Activated T-cell treated with anti-CD3 and anti-CD28 coated beads for 1 hour (primary cell): ENCODE measurements around the gene TMEM97.
"Not testable (repeated sequence)": the region's sequence is repeated elsewhere in the genome, so short reads cannot be mapped to it uniquely, and the experiment has no call there.

Experiments
- DNase-seq: peaks from one replicate; pipeline ENCODE4 v3.0.0-alpha.2; 2020; ENCODE audit warnings: low read depth

TMEM97 gene

DNA sequence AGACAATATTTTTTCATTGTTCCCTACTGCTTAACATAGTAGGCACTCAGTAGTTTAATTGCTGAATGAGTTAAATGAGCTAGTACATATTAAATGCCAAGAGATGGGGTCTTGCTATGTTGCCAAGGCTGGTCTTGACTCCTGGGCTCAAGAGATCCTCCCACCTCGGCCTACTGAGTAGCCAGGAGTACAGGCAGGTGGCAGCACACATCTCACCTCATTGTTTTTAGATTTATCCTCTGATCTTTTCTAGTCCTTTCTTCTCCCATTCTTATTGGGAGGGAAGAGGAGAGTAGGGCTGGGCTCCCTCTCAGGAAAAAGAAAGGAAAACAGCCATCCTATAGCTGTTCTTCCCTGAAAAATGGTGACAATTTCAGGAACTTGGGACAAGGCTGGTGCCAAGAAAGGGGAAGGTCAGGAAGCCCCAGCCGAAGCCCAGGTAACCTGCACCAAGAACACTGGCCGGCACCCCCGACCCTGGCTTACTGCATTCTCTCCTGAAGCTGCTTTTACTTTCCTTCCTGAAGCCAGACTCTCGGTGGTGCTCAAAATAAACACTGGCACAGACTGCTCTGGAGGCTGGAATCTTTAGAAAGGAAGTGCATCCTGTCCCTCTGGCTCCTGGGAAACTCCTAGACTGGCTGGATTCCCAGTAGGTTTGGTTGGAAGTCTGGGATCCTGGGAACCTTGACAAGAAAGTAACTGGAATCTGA is 19.2 kb downstream of the TMEM97 start:
- no peak for DNase-seq

DNA sequence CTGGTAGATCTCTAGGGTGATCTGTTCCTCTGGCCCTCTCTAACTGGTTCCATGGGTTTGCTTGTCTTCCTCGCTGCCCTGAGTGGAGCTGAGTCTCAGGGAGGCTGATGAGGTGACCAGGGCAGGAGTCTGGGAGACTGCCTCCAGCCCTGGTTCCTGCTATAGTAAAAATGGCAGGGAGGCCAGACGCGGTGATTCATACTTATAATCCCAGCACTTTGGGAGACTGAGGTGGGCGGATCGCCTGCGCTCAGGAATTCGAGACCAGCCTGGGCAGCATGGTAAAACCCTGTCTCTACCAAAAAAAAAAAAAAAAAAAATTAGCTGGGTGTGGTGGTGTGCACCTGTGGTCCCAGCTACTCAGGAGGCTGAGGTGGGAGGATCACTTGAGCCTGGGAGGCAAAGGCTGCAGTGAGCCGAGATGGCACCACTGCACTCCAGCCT is 19.8 kb downstream of the TMEM97 start:
- not testable (repeated sequence) for DNase-seq

DNA sequence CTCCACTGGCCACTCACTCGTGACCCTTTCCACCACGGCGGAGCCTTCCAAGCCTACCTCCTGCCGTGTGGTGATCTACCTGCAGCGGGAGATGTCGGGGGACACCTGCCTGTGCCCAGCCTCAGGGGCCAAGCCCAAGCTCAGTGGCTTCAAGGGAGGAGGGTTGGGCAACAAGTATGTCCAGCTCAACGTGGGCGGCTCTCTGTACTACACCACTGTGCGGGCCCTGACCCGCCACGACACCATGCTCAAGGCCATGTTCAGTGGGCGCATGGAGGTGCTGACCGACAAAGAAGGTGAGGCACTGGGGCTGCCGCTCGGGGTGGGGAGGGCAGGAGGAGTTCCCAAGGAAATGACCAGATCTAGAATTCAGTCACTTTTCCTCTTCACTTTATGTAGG is 20.4 kb downstream of the TMEM97 start:
- DNase-seq = no peak

DNA sequence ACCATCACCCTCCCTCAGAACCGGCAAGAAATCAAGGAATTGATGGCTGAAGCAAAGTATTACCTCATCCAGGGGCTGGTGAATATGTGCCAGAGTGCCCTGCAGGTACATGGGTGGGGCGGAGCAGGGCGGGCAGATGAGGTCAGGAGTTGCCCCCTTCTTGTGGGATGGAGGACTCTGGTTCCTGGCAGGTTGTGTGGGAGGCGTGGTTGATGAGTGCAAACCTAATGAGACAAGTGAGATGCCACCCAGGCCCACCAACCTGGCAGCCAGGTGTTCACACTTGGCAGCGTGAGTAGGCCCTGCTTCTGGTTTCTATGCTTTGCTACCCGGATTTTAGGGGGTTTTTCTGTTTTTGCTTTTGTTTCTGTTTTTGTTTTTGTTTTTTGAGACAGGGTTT is 21.4 kb downstream of the TMEM97 start:
- no peak for DNase-seq

DNA sequence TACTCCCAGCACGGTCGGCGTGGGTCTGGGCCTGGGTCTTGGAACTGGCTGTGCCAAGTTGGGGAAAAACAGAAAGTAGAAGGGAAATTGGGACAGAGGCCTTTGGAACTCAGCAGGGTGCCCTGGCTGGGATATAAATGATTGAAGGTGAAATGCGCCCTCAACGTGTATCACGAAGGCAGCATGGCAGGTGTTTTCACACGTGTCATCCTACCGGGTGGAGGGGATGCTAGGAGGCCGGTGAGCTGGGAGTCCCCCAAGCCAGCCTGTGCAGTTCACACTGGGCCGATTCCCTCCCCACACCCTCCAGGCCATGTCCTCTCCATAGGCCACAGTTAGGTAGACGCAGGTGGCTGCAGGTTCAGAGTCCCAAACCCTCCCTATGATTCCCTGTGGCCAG is 22.5 kb downstream of the TMEM97 start:
- DNase-seq = no peak

DNA sequence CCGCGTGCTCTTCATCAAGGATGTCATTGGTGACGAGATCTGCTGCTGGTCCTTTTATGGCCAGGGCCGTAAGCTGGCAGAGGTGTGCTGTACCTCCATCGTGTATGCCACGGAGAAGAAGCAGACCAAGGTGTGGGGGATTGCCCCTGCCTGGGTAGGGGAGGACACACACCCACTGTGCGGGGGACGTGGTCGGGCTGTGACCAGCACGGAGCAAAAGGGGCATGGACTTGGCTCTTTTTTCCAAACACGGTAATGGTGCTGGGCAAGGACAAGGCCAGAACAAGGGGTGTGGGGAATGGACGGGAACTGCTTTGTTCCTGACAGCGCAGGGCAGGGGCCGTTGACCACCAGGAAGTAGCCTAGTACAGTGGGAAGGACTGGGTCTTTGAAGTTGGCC is 23.3 kb downstream of the TMEM97 start:
- no peak for DNase-seq

DNA sequence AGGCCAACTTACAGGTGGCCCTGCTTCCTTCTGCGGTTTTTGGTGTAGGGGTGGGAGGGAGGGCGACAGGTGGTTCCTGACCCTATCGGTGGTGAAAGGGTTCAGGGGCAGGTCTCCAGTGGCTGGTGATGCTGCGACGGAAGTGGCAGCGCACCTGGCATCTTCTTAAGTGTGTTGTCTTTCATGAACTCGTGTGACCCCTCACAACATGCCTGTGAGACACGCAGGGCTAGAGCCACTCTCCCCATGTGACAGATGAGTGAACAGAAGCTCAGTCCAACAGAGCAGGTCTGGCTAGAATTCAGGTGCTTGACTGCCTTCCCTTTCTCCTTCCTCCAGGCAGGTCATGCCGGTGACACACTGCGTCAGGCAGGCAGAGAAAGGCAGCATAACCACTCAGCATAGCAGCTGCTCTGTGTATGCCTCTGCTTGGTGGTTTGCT is 24.5 kb downstream of the TMEM97 start:
- no peak for DNase-seq

DNA sequence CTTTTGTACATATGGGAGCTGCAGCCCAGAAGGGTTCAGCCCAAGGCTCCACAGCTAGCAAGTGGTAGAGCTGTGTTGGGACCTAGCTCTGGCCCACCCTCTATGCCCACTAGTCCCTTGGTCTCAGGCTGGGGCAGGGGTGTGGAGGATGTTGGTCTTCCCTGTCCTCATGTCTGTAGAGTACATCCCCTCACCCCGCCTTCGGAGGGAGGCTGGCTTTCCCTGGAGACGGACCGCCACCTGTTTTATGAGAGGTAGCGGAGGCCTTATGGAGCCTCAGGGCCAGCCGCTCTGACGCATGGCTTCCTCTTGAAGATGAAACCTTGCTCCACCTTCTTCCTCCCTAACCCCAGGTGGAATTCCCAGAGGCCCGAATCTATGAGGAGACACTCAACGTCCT is 25.0 kb downstream of the TMEM97 start:
- no peak for DNase-seq

DNA sequence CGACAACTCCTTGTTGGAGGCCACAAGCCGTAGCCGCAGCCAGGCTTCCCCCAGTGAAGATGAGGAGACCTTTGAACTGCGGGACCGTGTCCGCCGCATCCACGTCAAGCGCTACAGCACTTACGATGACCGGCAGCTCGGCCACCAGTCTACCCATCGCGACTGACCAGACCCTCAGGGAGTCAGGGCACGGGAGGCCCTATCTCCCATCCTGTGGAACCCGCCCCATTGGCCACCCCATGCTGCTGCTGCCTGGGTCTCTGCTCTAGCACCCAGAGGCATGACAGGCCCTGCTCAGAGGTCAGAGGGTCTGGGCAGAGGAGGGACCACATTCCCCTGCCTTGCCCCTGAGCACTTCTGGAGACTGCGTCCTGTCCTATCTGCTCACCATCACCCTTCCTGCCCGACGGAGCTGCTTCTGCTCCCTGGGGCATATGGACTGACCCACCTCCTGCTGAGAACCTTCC is 25.5 kb downstream of the TMEM97 start:
- DNase-seq = no peak

DNA sequence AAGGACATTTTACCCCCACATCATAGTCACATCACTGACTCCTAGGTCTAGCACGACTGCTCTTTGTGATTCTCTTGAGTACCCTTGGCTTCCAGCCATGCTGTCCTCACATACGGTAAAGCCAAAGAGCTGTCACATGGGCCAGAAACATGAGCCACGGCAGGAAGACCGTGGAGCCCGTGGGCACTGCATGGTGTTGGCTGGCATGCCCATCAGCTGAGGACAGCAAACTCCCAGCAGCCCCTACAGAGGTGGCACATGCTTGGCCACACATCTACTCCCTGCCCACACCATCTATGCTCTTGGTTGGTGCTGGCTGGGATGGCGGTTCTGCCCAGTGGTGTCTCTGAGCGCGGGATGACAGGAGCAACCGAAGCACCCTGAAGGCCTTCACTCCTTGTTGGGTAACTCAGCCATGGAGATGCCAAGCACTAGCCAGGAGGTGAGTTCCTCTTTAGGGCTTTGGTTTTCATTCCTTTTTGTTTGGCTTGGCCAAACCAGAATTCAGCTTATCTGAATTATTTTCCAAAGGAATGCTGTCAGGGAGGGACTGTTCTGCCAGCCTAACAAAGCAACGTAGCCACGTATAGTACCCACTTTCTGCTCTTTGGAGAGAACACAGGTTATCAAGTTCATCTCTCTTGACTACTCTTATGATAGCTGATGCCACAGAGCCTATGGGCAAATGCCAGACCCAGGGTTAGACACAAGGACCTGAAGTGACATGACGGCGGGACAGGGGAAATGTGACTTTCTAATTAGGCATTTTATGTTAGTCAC is 26.6 kb downstream of the TMEM97 start:
- no peak for DNase-seq

DNA sequence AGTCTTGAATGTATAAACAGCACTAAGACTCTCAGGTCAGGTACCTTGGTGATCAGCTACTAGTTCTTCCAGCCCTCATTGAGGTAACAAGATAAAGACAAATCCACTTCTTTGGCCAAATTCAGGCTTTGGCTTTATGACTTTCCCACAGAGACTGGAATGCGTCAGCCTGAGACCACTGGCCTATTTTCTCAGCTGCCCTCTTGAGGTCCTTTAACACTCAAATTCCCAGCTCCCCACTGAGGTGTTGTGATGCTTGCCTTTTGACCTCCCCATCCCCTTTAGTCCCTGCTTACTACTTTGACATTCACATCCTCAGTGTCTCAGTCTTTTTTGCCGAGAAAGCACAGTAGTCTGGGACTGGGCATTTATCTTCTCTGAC is 27.2 kb downstream of the TMEM97 start:
- no peak for DNase-seq

DNA sequence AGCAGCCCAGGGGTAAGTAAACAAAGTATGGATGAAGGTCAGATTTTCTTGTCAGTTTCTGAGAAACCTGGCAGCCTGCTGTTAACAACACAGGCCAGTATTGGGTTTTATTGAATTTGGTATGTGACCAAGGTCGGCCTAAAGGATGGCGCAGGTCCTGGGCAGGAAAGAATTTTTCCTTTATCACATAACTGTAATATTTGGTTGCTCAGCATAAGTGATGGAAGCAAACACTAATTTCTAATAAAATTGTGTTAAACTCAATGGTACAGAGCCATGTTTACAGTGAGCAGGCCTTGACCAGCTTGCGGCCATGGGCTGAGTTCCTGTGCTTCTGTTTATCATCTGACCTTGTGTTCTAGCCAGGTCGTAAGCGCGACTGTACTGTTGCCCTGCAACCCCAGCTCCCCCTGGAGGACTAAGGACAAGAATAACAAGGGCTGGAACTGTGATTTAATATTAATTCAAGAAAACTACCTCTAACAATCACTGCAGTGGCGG is 27.8 kb downstream of the TMEM97 start:
- no peak for DNase-seq

DNA sequence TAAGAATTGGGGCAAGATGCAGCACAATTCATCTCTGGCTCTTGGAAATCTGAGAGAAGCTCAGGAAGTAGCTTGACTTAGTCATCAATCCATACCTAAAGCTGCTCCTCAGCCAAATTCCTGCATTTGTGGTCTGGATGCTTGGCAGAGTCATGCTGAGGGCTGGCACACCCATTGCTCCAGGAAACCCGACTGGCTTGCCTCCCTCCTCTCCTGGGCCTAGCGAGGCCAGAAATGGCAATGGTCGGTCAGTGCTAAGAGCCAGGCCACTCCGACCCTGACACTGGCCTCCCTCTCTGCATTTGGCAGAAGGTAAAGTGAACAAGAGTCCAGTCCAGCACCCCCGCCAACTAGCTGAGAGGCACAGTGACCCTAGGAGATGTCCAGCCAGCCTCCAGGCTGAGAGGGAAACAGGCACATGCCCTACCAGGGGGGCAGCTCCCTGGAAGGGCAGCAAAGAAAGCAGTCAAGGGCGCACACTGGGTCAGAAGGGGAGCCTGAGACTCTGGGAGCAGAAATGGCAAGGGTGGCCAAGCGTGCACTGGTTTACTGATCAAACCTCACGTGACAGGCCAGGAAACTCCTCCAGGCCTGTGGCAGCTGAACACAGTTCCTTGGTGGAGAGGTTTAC is 28.4 kb downstream of the TMEM97 start:
- DNase-seq = no peak

DNA sequence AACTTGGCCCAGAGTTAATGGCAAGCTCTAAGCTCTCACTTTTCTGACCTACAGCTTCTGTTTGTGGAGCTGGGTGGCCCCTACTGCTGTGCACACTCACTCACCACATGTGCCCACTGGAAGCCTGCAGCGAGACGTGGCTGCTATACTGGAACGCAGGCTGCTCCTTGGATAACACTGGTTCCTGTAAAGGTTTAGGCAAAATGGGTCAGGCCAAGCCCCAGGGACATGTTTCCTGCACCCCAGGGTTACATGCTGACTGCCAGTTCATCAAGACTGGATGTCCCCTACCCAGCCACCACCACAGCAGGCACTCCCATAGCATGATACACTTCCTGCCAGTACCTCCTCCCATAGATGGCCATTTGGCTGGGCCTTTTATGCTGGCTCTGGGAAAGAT is 30.0 kb downstream of the TMEM97 start:
- no peak for DNase-seq

DNA sequence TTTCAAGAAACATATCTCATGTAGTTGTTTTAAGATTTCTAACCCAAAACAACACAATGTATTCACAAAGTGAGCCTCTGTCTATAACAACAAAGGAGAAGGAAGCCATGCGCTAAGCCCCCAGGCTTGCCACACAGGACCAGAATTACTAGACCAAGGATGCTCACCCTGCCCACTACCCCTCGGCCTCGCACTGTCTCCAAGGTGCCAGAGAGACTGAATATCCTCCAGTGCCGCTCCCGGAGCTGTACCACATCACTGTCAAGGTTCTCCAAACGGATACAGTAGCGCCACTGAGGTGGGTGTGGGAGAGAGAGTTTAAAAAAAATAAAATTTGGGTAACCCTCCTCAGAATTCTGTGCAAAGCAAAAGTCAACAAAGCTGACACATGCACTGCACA is 31.3 kb downstream of the TMEM97 start:
- no peak for DNase-seq

DNA sequence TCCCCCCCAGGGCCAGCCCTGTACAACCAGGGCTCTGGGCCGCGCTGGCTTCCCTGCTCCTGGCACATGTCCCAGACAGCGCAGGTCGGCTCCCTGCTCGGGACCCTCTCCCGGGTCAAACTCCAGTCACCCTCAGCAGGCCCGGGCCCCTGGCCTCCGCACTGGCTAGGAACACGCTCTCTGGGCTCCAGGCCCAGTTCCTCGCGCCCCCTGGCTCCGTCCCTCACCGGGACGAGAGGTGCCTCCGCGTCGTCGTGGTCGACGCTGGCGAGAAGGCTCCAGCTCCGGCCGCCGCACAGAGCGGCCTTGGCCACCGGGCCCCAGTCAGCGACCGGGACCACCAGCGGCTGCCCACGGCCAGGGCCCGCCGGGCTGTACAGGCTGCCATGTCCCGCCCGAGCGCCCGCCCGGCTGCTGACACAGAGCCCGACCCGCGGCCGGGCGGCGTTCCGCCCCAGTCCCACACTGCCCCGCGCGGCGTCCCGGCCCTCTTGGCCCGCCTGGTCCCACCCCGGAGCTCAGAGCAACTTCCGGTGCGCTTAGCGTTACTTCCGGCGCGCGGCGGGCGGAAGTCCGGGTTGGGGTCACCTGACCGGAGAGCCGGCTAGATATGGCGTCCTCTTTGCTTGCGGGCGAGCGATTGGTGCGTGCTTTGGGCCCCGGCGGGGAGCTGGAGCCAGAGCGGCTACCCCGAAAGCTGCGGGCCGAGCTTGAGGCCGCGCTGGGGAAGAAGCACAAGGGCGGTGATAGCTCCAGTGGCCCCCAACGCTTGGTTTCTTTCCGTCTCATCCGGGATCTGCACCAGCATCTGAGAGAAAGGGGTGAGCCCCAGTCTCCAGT is 38.3 kb downstream of the TMEM97 start, which contains the start of gene POLDIP2:
POLDIP2 (minus strand) TSS at position 467 of the 840 bp plus-strand sequence; CDS start at position 388, 79 bp downstream.
- peak; percentile 93 for DNase-seq

DNA sequence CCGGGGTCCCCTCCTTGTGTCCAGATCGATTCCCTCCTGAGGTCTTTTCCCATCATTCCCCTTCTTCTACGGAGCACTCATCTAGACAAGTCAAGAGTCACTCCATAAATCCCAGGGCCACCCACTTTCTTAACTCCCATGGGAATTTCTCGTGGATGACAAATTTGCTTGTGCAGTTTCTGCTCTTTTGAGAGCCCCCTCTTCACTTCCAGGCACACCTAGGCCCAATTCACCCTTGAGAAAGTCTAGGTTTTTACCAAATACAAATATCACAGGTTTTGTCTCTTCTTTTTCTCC is 38.8 kb downstream of the TMEM97 start:
- no peak for DNase-seq

DNA sequence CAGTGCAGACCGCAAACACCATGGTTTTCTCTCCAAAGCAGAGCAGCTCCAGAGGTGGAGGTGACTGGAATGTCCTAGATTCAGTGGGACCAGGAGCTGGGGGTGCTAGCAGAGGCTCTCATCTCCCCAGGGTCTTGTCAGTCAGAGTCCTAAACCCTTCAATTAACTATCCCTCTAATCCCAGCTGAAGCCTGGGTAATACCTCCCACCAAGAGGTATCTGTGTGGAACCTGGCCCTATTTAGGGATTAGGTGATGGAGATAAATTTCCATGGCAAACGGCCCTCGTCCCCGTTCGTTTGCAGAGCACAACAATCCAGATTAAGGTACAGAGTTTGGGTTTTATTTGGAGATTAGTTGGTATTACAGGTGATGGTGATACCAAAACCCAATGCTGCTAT is 44.2 kb downstream of the TMEM97 start:
- no peak for DNase-seq

DNA sequence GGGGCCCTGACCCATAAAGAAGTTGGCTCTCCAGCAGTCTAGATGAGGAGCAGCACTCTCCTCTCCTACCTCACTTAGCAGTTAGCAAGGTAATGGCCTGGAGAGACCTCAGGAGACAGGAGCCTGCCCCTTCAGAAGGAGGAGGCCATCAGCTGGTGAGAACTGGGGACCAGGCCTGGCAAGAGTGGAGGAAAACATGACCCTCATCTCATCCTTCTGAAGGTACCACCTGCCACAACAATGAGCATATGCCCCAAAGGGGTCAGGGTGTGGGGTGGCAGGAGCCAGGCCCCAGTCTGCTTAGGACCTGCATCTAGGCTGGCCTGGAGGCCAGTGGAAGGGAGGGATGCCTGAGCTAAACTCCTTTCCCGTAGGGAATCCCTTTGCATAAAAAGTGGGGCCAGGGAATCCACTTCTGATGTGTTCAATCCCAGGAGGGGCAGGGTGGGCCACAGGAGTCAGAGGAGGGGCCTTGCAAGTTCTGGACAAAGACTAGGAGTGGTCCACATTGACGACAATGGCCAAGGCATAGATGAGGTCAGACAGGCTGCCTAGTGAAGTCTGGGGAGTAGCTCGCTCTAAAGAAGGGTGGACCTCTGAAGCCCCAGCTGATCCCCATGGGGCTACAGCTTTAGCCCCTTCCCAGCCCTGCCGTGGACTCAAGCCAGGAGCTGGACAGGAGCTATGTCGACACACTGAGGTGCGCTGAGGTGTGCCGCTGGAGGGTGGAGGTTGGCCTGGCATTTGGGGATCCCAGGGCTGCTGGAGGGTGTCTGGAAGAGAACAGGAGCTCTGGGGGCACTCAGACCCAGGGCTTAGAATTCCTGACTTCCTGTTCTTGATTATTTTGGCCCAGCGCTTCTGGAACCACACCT is 45.0 kb downstream of the TMEM97 start:
- DNase-seq = no peak

DNA sequence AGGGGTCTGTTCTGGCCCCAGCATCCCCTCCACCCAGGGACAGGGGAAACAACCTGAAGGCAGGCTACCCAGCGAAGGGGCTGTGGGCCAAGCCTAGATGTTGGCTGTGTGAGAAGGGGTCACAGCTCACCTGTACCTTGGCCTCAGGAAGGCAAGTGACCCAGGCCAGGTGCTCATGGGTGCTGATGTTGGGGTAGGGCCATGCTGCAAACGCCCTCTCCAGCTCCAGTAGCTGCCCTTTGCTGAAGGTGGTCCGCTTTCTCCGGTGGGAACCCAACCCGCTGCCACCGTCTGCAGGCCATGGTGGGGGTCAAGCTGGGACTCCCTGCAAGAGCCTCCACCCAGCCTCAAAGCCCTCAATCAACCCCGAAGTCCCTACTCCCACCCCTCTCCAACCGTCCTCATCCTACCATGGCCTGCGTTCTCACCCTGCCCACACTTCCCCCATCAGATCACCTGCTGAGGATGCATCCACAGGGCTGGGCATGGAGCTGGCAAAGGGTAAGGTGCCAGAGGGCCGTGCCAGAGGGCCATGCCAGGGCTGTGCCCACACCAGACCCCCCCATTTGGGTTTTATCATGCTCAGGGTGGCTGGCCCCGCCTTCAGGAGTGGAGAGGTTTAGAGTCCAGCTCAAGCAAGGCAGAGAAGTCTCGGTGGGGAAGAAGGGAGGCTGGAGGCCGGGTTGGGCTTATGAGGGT is 45.8 kb downstream of the TMEM97 start, which contains the start of gene SEBOX:
SEBOX (minus strand) TSS at position 535 of the 699 bp plus-strand sequence; CDS start at position 487, 48 bp downstream.
- no peak for DNase-seq
